Activated T-helper 17 cell treated with anti-CD3 and anti-CD28 coated beads, Interleukin-2, amount 50 U/mL, for 72 hours (primary cell): ENCODE measurements around the gene DSCAM. TPM values are rescaled to one million over a fixed set of nuclear protein-coding genes. Genes with fewer than 3 reads are reported as not detected.
"Not testable (repeated sequence)": the region's sequence is repeated elsewhere in the genome, so short reads cannot be mapped to it uniquely, and the experiment has no call there.

Experiments used
- ATAC-seq: fragments of 150-1000 bp; cut with Tn5 transposase; replicated peaks from 2 replicates; pipeline ENCODE4 v1.10.0; 2021; ENCODE audit warnings: mild to moderate bottlenecking, moderate library complexity
- H3K27ac Mint-ChIP-seq: one replicate; pipeline ENCODE4 v1.8.0; 2022; ENCODE audit warnings: mixed read lengths
- H3K27me3 Mint-ChIP-seq: one replicate; pipeline ENCODE4 v1.8.0; 2022; ENCODE audit warnings: mixed read lengths
- H3K36me3 Mint-ChIP-seq: one replicate; pipeline ENCODE4 v1.8.0; 2022; ENCODE audit warnings: low read depth, mild to moderate bottlenecking, mixed read lengths
- H3K4me1 Mint-ChIP-seq: one replicate; pipeline ENCODE4 v1.8.0; 2022; ENCODE audit warnings: mixed read lengths
- H3K4me3 Mint-ChIP-seq: one replicate; pipeline ENCODE4 v1.8.0; 2022; ENCODE audit warnings: mild to moderate bottlenecking, mixed read lengths
- H3K9me3 Mint-ChIP-seq: one replicate; pipeline ENCODE4 v1.8.0; 2022; ENCODE audit warnings: mixed read lengths
- total RNA-seq, 2 donors: library from RNA; stranded (reverse); gene quantifications; one replicate each; pipeline ENCODE4 v1.2.3, GENCODE V29; 2022

The DSCAM gene
- total RNA-seq, 2 donors from 2014 or later: not detected

DNA sequence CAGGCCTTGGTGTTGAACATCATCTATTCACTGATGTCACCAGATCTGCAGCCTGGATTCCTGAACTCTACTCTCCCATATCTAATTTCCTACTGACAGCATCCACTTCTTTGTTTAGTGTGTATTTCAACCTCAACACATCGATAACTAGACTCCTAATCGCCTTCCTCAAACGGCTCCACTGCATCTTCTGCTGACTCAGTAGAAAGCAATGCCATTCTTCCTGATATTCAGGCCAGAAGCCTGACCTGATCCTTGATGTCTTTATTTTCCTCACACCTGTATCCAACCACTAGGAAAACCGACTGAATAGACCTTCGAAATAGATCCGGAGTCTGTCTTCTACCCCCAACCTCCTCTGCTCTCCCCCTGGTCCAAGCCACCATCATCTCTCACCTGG is 512.8 kb downstream of the DSCAM start:
- no peak overlapping the region for H3K4me3 Mint-ChIP-seq
- H3K36me3 Mint-ChIP-seq: no peaks in the 10 kb centered on the region
- H3K4me1 Mint-ChIP-seq: no peaks in the 10 kb centered on the region
- ATAC-seq: no peak
- no peaks in the 10 kb centered on the region for H3K9me3 Mint-ChIP-seq
- no peaks in the 10 kb centered on the region for H3K27me3 Mint-ChIP-seq
- H3K27ac Mint-ChIP-seq: no peak overlapping the region

DNA sequence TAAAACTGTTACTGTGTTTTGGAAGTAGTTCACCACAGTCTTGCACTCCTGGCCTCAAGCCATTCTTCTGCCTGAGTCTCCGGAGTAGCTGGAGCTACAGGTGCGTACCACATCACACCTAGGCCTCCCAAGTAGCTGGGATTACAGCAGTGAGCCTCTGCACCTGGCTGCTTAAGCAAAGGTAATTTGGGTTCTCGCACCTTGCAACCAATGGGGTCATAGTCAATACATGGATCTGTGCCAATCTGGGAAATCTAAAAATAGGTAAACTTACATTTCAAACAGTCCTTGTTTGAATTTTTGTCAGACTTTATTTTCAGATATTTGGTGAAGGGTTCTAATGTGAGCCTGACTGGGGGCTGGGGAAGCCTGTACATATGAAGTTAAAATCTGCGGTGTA is 513.2 kb downstream of the DSCAM start:
- no peaks in the 10 kb centered on the region for H3K4me1 Mint-ChIP-seq
- ATAC-seq: no peak
- H3K36me3 Mint-ChIP-seq: no peaks in the 10 kb centered on the region
- H3K4me3 Mint-ChIP-seq: no peak overlapping the region
- H3K9me3 Mint-ChIP-seq: no peaks in the 10 kb centered on the region
- no peaks in the 10 kb centered on the region for H3K27me3 Mint-ChIP-seq
- H3K27ac Mint-ChIP-seq: no peak overlapping the region

DNA sequence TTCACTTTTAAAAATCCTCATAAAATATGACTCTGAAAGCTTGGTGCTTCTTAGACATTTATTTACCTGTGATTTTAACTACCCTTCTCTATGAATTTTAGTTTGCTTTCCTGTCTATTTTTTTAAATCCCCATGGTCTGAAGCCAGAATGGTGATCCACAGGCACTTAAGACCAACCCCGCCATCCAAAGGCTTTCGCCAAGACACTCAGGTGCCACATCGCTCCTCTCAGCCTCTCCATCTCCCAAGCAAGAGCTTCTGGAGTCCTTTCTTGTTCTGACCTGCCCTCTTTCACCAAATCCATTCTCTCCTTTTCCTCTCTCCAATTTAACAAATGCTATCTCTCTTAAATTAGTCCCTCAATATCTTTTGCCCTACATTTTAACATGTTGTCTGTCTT is 515.2 kb downstream of the DSCAM start:
- Mint-ChIP-seq H3K4me1 (no peaks in the 10 kb centered on the region), H3K4me3 (no peak overlapping the region), H3K36me3 (no peaks in the 10 kb centered on the region), H3K27me3 (no peaks in the 10 kb centered on the region), H3K27ac (no peak overlapping the region), H3K9me3 (no peaks in the 10 kb centered on the region)
- no peak for ATAC-seq

DNA sequence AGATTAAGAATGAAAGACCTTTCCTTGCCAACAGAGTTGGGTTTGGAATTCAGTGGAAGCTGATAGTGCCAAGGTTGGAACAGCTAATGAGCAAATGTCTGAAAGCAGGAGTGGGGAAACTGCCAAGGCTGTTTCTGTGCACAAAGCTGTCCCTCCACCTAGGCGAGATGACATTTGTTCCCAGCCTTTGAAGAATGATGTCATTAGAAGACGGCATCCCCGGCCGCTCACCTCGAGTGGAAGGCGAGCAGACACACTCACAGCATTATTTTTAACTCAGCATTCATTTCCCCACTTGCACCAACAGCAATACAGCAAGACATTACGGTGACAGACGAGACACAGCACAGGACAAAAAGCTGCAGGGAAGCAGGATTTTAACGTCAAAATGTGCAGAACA is 515.8 kb downstream of the DSCAM start:
- H3K27ac Mint-ChIP-seq: no peak overlapping the region
- no peaks in the 10 kb centered on the region for H3K27me3 Mint-ChIP-seq
- no peaks in the 10 kb centered on the region for H3K36me3 Mint-ChIP-seq
- no peaks in the 10 kb centered on the region for H3K4me1 Mint-ChIP-seq
- no peak for ATAC-seq
- H3K4me3 Mint-ChIP-seq: no peak overlapping the region
- H3K9me3 Mint-ChIP-seq: peaks cover 4% of the 10 kb centered on the region

DNA sequence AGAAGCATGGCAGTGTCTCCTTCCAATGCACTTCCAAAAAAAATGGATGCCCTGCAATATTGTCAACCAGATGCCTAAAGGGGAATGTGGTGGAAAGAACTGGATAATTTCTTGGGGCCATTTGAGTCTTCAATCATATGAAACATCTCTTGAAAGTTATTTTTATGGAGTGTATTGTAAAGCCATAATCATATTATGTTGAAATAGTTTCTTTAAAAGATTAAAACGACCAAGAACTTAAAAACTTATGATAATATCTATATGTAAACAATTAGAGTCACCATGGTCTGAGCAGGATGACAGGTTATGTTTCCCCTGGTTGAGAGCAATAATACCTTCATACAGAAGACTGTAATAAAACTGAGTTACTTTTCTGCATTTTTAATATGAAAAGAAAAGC is 522.6 kb downstream of the DSCAM start:
- no peak for ATAC-seq
- H3K27me3 Mint-ChIP-seq: no peaks in the 10 kb centered on the region
- no peak overlapping the region for H3K4me3 Mint-ChIP-seq
- H3K36me3 Mint-ChIP-seq: no peaks in the 10 kb centered on the region
- H3K4me1 Mint-ChIP-seq: no peaks in the 10 kb centered on the region
- H3K9me3 Mint-ChIP-seq: peaks cover 12% of the 10 kb centered on the region
- H3K27ac Mint-ChIP-seq: no peak overlapping the region

DNA sequence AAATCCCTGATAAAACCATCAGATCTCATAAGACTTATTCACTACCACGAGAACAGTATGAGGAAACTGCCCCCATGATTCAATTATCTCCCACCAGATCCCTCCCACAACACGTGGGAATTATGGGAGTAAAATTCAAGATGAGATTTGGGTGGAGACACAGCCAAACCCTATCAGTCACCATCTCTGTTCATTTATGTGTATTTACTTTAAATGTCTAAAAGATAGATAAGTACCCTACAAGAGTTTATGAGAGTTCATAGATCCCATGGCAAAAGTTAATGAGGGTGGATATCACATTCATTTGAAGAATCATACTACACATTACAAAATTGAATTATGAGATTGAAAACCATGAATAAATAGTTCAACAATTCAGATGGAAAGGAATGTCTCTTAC is 526.2 kb downstream of the DSCAM start:
- ATAC-seq, H3K36me3 Mint-ChIP-seq, H3K4me1 Mint-ChIP-seq, H3K27ac Mint-ChIP-seq, H3K27me3 Mint-ChIP-seq, H3K4me3 Mint-ChIP-seq, H3K9me3 Mint-ChIP-seq: not testable (repeated sequence)

DNA sequence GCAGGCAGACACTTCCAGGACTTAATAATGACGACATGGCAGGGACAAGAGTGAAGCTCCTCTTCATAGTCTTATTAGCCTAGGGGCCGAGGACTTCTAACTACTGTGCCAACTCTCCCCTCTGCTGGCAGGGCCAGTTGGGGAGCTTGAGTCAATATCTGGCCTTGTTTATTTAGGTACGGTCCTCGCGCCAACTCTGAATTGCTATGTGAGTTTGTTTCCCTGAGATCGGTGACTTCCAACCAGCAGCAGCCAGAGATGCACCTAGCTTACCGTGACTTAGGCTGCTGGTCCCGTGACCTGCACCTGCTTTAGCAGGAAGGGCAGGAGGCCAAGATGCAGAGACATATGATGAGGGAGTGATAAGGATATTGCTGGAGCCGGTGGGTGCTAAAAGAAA is 528.6 kb downstream of the DSCAM start:
- Mint-ChIP-seq H3K27me3 (no peaks in the 10 kb centered on the region), H3K9me3 (peaks cover 6% of the 10 kb centered on the region), H3K27ac (no peak overlapping the region), H3K36me3 (no peaks in the 10 kb centered on the region), H3K4me1 (no peaks in the 10 kb centered on the region), H3K4me3 (no peak overlapping the region)
- ATAC-seq: no peak

DNA sequence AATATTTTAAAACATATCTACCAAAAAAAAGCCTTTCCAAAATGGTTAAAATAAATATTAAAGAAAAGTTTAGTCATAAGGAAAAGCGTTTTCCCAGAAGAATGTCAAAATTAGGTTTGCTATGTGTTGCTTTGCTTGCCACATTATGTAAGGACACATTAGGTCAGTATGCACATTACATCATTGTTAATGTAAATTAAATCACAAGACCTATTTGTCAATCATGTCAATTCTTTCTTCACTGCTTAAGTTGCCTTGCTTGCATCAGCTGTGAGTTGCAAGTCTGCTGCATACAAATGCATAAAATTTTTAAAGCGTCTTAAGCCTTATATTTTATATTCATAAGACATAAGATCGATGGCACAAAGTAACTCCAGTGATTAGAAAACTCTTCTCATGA is 530.9 kb downstream of the DSCAM start:
- H3K4me1 Mint-ChIP-seq: no peaks in the 10 kb centered on the region
- H3K27me3 Mint-ChIP-seq: no peaks in the 10 kb centered on the region
- no peak for ATAC-seq
- H3K27ac Mint-ChIP-seq: no peak overlapping the region
- H3K4me3 Mint-ChIP-seq: no peak overlapping the region
- H3K9me3 Mint-ChIP-seq: no peaks in the 10 kb centered on the region
- no peaks in the 10 kb centered on the region for H3K36me3 Mint-ChIP-seq

DNA sequence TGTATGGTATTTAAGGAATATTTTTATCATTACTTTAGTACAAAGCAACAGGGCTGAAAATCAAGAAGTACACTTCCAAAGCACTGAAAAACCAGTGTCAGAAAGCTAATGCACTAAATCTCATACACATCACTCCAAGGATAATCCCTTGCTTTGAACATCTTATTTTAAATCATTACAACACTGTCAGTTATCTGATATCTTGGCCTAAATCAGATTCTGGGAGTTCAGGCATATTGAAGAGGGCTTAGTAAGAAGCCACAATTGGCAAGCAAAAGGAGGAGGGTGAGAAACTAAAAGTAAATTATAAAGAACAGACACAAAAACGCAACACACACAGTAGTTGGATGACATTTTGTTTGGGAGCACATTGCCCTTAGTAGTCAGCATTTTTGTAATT is 531.3 kb downstream of the DSCAM start:
- ATAC-seq: no peak
- Mint-ChIP-seq H3K4me3 (no peak overlapping the region), H3K27me3 (no peaks in the 10 kb centered on the region), H3K36me3 (no peaks in the 10 kb centered on the region), H3K4me1 (no peaks in the 10 kb centered on the region), H3K9me3 (no peaks in the 10 kb centered on the region), H3K27ac (no peak overlapping the region)

DNA sequence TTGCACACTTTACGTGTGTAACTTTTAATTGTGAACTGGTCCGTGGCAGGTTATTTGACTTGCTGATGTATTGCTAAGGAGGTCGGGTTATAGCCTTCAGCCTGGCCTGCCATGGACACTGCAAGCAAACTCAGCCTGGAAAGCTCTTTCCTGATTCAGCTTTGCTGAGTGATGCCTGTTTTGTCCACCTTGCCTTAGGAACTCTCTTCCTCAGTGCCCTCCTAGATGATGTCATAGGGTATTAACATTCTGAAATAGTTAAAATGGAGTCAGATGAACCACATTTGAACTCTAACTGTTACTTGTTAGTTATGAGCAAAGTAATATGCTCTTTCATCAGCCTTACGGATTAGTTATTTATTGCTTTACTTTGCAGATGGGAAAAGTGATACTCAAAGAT is 533.7 kb downstream of the DSCAM start:
- ATAC-seq: no peak

DNA sequence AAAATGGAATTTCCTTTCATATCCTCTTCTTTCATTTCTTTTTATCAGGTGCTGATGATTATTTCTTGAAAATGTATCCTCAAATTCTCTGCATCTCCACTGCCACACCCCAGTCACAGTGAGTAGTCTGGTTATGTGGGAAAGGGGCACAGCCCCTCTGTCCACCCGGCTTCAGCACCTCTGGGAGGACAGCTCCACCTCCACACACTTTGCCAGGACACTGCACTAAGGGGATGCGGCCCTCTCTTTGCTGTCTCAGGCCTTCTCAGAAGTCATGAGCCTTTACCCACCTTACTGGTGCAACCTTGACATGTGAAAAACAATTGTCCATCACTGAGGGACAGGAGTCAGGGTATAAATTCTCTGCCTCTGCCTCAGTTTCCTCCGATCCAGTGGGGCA is 546.7 kb downstream of the DSCAM start:
- Mint-ChIP-seq H3K36me3 (no peaks in the 10 kb centered on the region), H3K27me3 (no peaks in the 10 kb centered on the region), H3K9me3 (peaks cover 25% of the 10 kb centered on the region), H3K4me3 (no peak overlapping the region), H3K4me1 (no peaks in the 10 kb centered on the region), H3K27ac (no peak overlapping the region)
- no peak for ATAC-seq

More for the DNA sequence above, 533.7 kb downstream of the DSCAM start:
- no peaks in the 10 kb centered on the region for H3K36me3 Mint-ChIP-seq
- H3K4me3 Mint-ChIP-seq: no peak overlapping the region
- H3K4me1 Mint-ChIP-seq: no peaks in the 10 kb centered on the region
- no peak overlapping the region for H3K27ac Mint-ChIP-seq
- no peaks in the 10 kb centered on the region for H3K27me3 Mint-ChIP-seq
- no peaks in the 10 kb centered on the region for H3K9me3 Mint-ChIP-seq

DNA sequence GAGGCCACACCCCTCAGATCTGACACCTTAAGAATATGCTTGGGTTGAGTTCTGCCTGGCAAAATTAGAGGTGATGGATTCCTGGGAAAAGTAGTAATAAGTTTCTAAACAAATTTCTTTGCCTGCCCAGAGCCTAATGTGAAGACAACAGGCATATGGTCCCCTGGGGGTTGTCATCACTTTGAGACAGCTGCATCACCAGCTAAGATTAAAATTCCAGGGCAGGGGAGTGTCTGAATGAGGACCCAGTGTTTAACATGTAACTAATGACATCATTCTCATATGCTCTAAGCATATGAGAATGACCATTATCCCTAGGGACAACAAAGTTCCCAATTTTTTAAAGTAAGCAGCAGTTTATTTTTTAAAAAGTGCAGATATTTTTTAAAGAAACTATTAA is 547.5 kb downstream of the DSCAM start:
- Mint-ChIP-seq H3K4me1 (no peaks in the 10 kb centered on the region), H3K4me3 (no peak overlapping the region)

DNA sequence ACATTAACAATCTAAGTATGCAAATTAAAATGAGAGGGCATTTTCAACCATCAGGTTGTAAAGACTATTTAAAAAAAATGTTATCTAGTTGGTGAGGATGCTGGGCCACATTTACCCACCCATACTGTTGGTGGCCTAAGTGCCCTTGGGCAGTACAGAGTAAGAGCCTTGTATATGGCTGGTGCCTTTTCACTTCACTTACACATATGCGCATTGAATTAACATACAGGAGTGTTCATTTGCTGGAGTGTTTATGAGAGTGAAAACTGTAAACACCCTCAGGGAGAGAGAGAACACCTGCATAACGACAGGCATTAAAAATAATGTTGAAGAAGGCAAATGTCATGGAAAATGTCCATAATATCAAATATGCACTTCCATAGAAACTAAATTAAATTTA is 552.6 kb downstream of the DSCAM start:
- no peak overlapping the region for H3K27ac Mint-ChIP-seq
- no peaks in the 10 kb centered on the region for H3K4me1 Mint-ChIP-seq
- no peaks in the 10 kb centered on the region for H3K27me3 Mint-ChIP-seq
- ATAC-seq: no peak
- no peak overlapping the region for H3K4me3 Mint-ChIP-seq
- peaks cover 11% of the 10 kb centered on the region for H3K9me3 Mint-ChIP-seq
- no peaks in the 10 kb centered on the region for H3K36me3 Mint-ChIP-seq

More for the DNA sequence above, 547.5 kb downstream of the DSCAM start:
- no peak for ATAC-seq
- Mint-ChIP-seq H3K9me3 (peaks cover 25% of the 10 kb centered on the region), H3K27me3 (no peaks in the 10 kb centered on the region), H3K36me3 (no peaks in the 10 kb centered on the region), H3K27ac (no peak overlapping the region)

DNA sequence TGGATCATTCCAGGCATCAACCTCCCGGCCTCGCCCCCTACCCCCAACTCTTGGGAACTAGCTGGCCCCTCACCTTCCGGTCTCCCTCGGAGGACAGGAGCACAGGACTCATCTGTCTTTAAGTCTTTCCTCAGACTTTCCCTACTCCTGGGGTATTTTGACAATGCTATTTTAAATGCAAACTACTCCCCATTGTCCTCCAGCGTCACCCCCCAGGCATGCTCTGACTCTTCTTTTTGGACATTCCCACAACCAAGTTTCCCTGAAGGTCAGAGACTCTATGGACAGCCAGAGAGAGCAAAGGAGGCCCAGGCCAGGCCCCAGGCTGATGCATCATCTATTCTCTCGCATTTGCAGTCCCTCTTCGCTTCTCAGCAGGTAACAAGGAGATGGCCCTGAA is 555.4 kb downstream of the DSCAM start:
- H3K9me3 Mint-ChIP-seq: peaks cover 9% of the 10 kb centered on the region
- no peak for ATAC-seq
- no peak overlapping the region for H3K4me3 Mint-ChIP-seq
- no peak overlapping the region for H3K27ac Mint-ChIP-seq
- no peaks in the 10 kb centered on the region for H3K27me3 Mint-ChIP-seq
- H3K4me1 Mint-ChIP-seq: no peaks in the 10 kb centered on the region
- no peaks in the 10 kb centered on the region for H3K36me3 Mint-ChIP-seq

DNA sequence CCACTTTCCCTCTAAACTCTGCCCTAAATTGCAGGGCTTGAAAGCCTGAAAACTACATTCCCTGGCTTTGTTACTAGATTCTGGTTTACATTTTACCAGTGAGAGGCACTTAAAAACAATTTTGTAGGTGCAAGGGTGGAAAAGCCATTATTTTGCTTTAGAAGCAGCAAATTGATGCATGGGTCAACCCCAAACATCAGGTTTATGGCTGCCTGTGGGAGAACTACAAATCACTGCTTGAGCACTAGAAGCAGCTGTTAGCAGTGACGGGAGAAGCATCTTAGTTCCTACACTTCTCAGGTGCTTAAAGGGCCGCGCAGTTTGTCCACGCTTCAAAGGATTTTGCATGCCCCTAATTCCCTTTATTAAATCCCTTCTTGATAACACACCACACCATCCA is 562.5 kb downstream of the DSCAM start:
- Mint-ChIP-seq H3K36me3 (no peaks in the 10 kb centered on the region), H3K4me1 (no peaks in the 10 kb centered on the region), H3K27me3 (no peaks in the 10 kb centered on the region), H3K4me3 (no peak overlapping the region), H3K27ac (no peak overlapping the region), H3K9me3 (peaks cover 8% of the 10 kb centered on the region)
- no peak for ATAC-seq
